Erythroblast (primary cell): ENCODE results near the gene SPTA1.

Experiments
- DNase-seq, 2 experiments: peaks; one replicate each; lab custom pipeline; 2025; lab: John Stamatoyannopoulos, UW
- GATA1 ChIP-seq: IDR thresholded peaks from 2 replicates; pipeline ENCODE4 v1.6.1; 2011; ENCODE audit warnings: low read depth, mild to moderate bottlenecking, control low read depth, low read length, moderate library complexity
- POLR2A ChIP-seq: IDR thresholded peaks from 2 replicates; pipeline ENCODE4 v1.6.1; 2011; ENCODE audit warnings: mild to moderate bottlenecking, low read length

Gene SPTA1

GRCh38 chr1:158654086-158654485 lies 32.4 kb downstream of the SPTA1 start:
- no peak for DNase-seq
- TF ChIP-seq POLR2A (no peak), GATA1 (no peak)

GRCh38 chr1:158652721-158653334 lies 33.7 kb downstream of the SPTA1 start:
- no peak for DNase-seq
- TF ChIP-seq POLR2A: no peak

- TF ChIP-seq GATA1 (no peak), POLR2A (no peak)
Observed at GRCh38 chr1:158649052-158649451, 37.5 kb downstream of the SPTA1 start.

GRCh38 chr1:158646465-158646864 lies 40.0 kb downstream of the SPTA1 start:
- TF ChIP-seq GATA1: no peak
- TF ChIP-seq POLR2A: no peak
- no peak for DNase-seq

More at GRCh38 chr1:158649052-158649451, 37.5 kb downstream of the SPTA1 start:
- DNase-seq: no peak

GRCh38 chr1:158644449-158644848 lies 42.1 kb downstream of the SPTA1 start:
- no peak for DNase-seq
- TF ChIP-seq GATA1 (no peak), POLR2A (no peak)

- no peak for DNase-seq
- TF ChIP-seq POLR2A (no peak), GATA1 (no peak)
Observed at GRCh38 chr1:158638904-158639303, 47.6 kb downstream of the SPTA1 start.

GRCh38 chr1:158638146-158638545 lies 48.4 kb downstream of the SPTA1 start:
- no peak for TF ChIP-seq GATA1
- no peak for TF ChIP-seq POLR2A
- DNase-seq: no peak

GRCh38 chr1:158613764-158614163 lies 72.8 kb downstream of the SPTA1 start:
- TF ChIP-seq POLR2A: no peak
- no peak for TF ChIP-seq GATA1
- no peak for DNase-seq

GRCh38 chr1:158611916-158612315 lies 74.6 kb downstream of the SPTA1 start:
- no peak for DNase-seq
- TF ChIP-seq POLR2A (no peak), GATA1 (no peak)

GRCh38 chr1:158607296-158607695 lies 79.2 kb downstream of the SPTA1 start:
- DNase-seq: no peak
- TF ChIP-seq POLR2A (peak; percentile 29), GATA1 (no peak)

GRCh38 chr1:158604968-158605367 lies 81.5 kb downstream of the SPTA1 start, which contains the start of gene OR10Z1:
Gene OR10Z1, plus strand, starts transcription at chr1:158605268. Its CDS starts 1,171 bp downstream, at chr1:158606439.
- no peak for TF ChIP-seq GATA1
- no peak for TF ChIP-seq POLR2A

GRCh38 chr1:158600735-158601134 lies 85.8 kb downstream of the SPTA1 start:
- no peak for DNase-seq
- TF ChIP-seq GATA1 (no peak), POLR2A (no peak)

More at GRCh38 chr1:158604968-158605367, 81.5 kb downstream of the SPTA1 start, which contains the start of gene OR10Z1:
- no peak for DNase-seq

GRCh38 chr1:158586942-158587341 lies 99.6 kb downstream of the SPTA1 start:
- TF ChIP-seq POLR2A: no peak
- no peak for TF ChIP-seq GATA1
- DNase-seq: no peak

GRCh38 chr1:158583962-158584361 lies 102.6 kb downstream of the SPTA1 start:
- TF ChIP-seq GATA1 (no peak), POLR2A (no peak)
- no peak for DNase-seq

GRCh38 chr1:158579733-158580132 lies 106.8 kb downstream of the SPTA1 start, which contains the start of gene OR10X1:
Gene OR10X1, minus strand, starts transcription at chr1:158579899. Its CDS starts 0 bp downstream, at chr1:158579899.
- DNase-seq: no peak
- TF ChIP-seq GATA1 (no peak), POLR2A (no peak)

GRCh38 chr1:158577561-158577960 lies 109.0 kb downstream of the SPTA1 start:
- TF ChIP-seq GATA1 (no peak), POLR2A (no peak)
- no peak for DNase-seq
